HEK293 (cell line): ENCODE results near the gene SCYL1.

Experiments
- CTCF ChIA-PET: fragments of 350-600 bp; formaldehyde crosslinking; extraction: SDS; loops from one replicate; lab custom pipeline; 2021; ENCODE audit warnings: antibody characterized with exemption; lab: Yijun Ruan, JAX
- POLR2A ChIA-PET: fragments of 300-600 bp; formaldehyde crosslinking; extraction: SDS; loops from one replicate; lab custom pipeline; 2020; ENCODE audit warnings: antibody characterized with exemption, inconsistent platforms; lab: Yijun Ruan, JAX
- H3K27ac ChIP-seq: fragments of 200-500 bp; sonication (Bioruptor generic); 2 replicates; pipeline ENCODE4 v1.5.1; 2014; ENCODE audit warnings: low read depth, low read length, control low read depth, inconsistent platforms; ENCODE audit errors: extremely low read depth
- H3K36me3 ChIP-seq, 2 experiments: fragments of 200-500 bp in 1 of 2; sonication (Bioruptor generic) in 1 of 2; 1 replicate in 1 of 2; 2 replicates in 1 of 2; pipeline ENCODE4 v1.5.1; 2014 to 2017; ENCODE audit warnings: inconsistent platforms in 2 of 2, low read length in 2 of 2; ENCODE audit not compliant: control insufficient read depth in 2 of 2, insufficient read depth in 1 of 2
- H3K4me1 ChIP-seq: fragments of 200-500 bp; sonication (Bioruptor generic); 2 replicates; pipeline ENCODE4 v1.5.1; 2014; ENCODE audit warnings: mild to moderate bottlenecking, low read length, inconsistent platforms; ENCODE audit not compliant: control insufficient read depth, insufficient read depth
- H3K4me3 ChIP-seq: 2 replicates; pipeline ENCODE4 v1.5.1; 2011; ENCODE audit warnings: low read depth, mild to moderate bottlenecking, control low read depth, low read length, moderate library complexity
- H3K9me3 ChIP-seq: fragments of 200-500 bp; sonication (Bioruptor generic); 2 replicates; pipeline ENCODE4 v1.5.1; 2014; ENCODE audit warnings: low read depth, low read length, inconsistent platforms; ENCODE audit not compliant: control insufficient read depth, insufficient read depth
- ATF2 ChIP-seq: fragments of 450-650 bp; formaldehyde crosslinking; IDR thresholded peaks from 2 replicates; pipeline ENCODE4 v1.5.1; 2016; ENCODE audit warnings: missing biosample characterization, missing genetic modification characterization, low read depth
- BCL11A ChIP-seq: fragments of 450-650 bp; formaldehyde crosslinking; IDR thresholded peaks from 2 replicates; pipeline ENCODE4 v1.5.1; 2016; ENCODE audit warnings: low read depth, missing biosample characterization, missing genetic modification characterization
- GLIS1 ChIP-seq: fragments of 450-650 bp; formaldehyde crosslinking; IDR thresholded peaks from 2 replicates; pipeline ENCODE4 v1.5.1; 2016; ENCODE audit warnings: missing biosample characterization, missing genetic modification characterization
- HOXD13 ChIP-seq: sonication (generic); formaldehyde crosslinking; IDR thresholded peaks from 2 replicates; pipeline ENCODE4 v1.8.0; 2022; ENCODE audit warnings: missing genetic modification reagents, borderline replicate concordance
- PATZ1 ChIP-seq: fragments of 450-650 bp; formaldehyde crosslinking; IDR thresholded peaks from 2 replicates; pipeline ENCODE4 v1.5.1; 2016; ENCODE audit warnings: missing biosample characterization, missing genetic modification characterization
- PRDM1 ChIP-seq: fragments of 450-650 bp; formaldehyde crosslinking; IDR thresholded peaks from 2 replicates; pipeline ENCODE4; 2016; ENCODE audit warnings: missing biosample characterization, missing genetic modification characterization
- TSHZ1 ChIP-seq: fragments of 450-650 bp; formaldehyde crosslinking; IDR thresholded peaks from 2 replicates; pipeline ENCODE4 v1.5.1; 2016; ENCODE audit warnings: missing biosample characterization, missing genetic modification characterization, borderline replicate concordance
- ZBTB21 ChIP-seq: fragments of 450-650 bp; formaldehyde crosslinking; IDR thresholded peaks from 2 replicates; pipeline ENCODE4 v1.5.1; 2017; ENCODE audit warnings: missing biosample characterization, missing genetic modification characterization
- ZBTB8A ChIP-seq: fragments of 450-650 bp; formaldehyde crosslinking; IDR thresholded peaks from 2 replicates; pipeline ENCODE4 v1.5.1; 2016; ENCODE audit warnings: missing biosample characterization, missing genetic modification characterization
- ZFHX2 ChIP-seq: fragments of 450-650 bp; formaldehyde crosslinking; conservative IDR thresholded peaks from 2 replicates; pipeline ENCODE4 v1.5.1; 2016; ENCODE audit warnings: missing biosample characterization, missing genetic modification characterization
- ZNF175 ChIP-seq: fragments of 450-650 bp; formaldehyde crosslinking; IDR thresholded peaks from 2 replicates; pipeline ENCODE4 v1.5.1; 2016; ENCODE audit warnings: missing biosample characterization, missing genetic modification characterization
- ZNF24 ChIP-seq: fragments of 450-650 bp; formaldehyde crosslinking; IDR thresholded peaks from 2 replicates; pipeline ENCODE4 v1.5.1; 2016; ENCODE audit warnings: missing biosample characterization, missing genetic modification characterization
- ZNF280C ChIP-seq: fragments of 450-650 bp; formaldehyde crosslinking; IDR thresholded peaks from 2 replicates; pipeline ENCODE4 v1.5.1; 2016; ENCODE audit warnings: missing biosample characterization, missing genetic modification characterization
- ZNF341 ChIP-seq: fragments of 450-650 bp; formaldehyde crosslinking; IDR thresholded peaks from 2 replicates; pipeline ENCODE4; 2016; ENCODE audit warnings: low read depth, missing biosample characterization, missing genetic modification characterization
- ZNF600 ChIP-seq: fragments of 450-650 bp; formaldehyde crosslinking; IDR thresholded peaks from 2 replicates; pipeline ENCODE4 v1.5.1; 2016; ENCODE audit warnings: missing biosample characterization, missing genetic modification characterization
- ZNF629 ChIP-seq: fragments of 450-650 bp; formaldehyde crosslinking; IDR thresholded peaks from 2 replicates; pipeline ENCODE4 v1.5.1; 2017; ENCODE audit warnings: missing biosample characterization, missing genetic modification characterization

The SCYL1 gene

DNA sequence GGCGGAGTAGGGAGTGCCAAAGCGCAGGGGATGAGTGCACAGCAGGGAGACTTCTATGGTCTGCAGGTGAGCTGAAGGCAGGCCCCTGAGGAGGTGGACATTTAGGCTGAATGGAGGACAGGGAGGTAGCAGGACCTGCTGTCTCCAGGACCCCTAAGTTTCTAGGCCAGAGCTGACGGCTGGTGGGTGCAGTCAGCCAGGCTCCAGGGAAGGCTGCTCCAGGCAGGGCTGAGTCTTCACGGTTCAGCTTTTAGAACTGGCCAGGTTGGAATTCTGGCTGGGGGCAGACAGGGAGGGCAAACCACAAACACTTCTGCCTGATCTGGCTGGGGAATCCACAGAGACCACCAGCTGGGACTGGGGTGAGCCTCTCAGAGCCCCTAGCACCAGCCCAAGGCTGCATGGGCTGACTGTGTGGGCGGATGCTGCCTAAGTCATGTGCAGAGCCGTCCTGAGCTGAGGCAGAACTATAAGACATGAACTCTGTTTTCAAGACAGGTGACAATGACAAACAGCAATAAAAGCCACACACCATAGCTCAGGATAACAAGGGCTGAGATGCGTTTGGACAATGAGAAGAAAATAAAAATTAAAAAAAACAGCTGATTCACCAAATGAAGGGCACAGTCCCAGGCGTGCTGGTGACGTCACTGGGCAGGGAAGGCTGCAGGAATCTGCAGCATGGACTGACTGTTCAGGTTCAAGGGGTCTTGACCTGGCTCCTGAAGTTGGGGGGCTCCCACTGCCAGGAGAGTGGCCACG, 36.4 kb upstream of the SCYL1 start:
- no peaks in the 10 kb centered on the region for H3K9me3 ChIP-seq
- POLR2A ChIA-PET, result interaction anchor here (0.6 to 28.2 kb wide), 6 partner anchors 11 to 366 kb away, joined by 3 to 1129 read pairs (median 36); partner anchors contain the start of genes MALAT1 and NEAT1
- TF ChIP-seq ZFHX2 (tag by site-specific recombination), result peak; percentile 68
- no peak for TF ChIP-seq TSHZ1 (tag by site-specific recombination)
- TF ChIP-seq BCL11A (tag by site-specific recombination), result 0 out of 2 replicates have a peak, but pooled peaks have one; percentile 13
- TF ChIP-seq ZNF629 (tag by site-specific recombination), result peak; percentile 61; the same call in 1 of the 2 replicates
- TF ChIP-seq ZBTB21 (tag by site-specific recombination), result 0 out of 2 replicates have a peak, but pooled peaks have one; percentile 30
- TF ChIP-seq ZBTB8A, result peak; percentile 55; the same call in 1 of the 2 replicates
- TF ChIP-seq ZNF280C (tag by site-specific recombination), result no peak
- TF ChIP-seq ZNF175, result no peak
- TF ChIP-seq ZNF600 (tag by site-specific recombination), result peak; percentile 74
- TF ChIP-seq GLIS1 (tag by site-specific recombination), result peak; percentile 50
- TF ChIP-seq ATF2 (tag by site-specific recombination), result peak; percentile 90
- CTCF ChIA-PET, result interaction anchor here (1.0 to 4.3 kb wide), 8 partner anchors 9 to 72 kb away, joined by 3 to 17 read pairs (median 5); partner anchors contain the start of gene MALAT1
- H3K4me3 ChIP-seq, result no peak overlapping the region
- peaks cover 37% of the 10 kb centered on the region for H3K4me1 ChIP-seq
- peak overlapping the region; percentile 72 for H3K27ac ChIP-seq
- no peaks in the 10 kb centered on the region for H3K36me3 ChIP-seq

GRCh38 chr11:65489035-65489705, 35.7 kb upstream of the SCYL1 start:
- H3K27ac ChIP-seq, result peak overlapping the region; percentile 72; the same call in 1 of the 2 replicates
- H3K9me3 ChIP-seq, result no peaks in the 10 kb centered on the region
- H3K4me3 ChIP-seq, result no peak overlapping the region
- H3K4me1 ChIP-seq, result peaks cover 37% of the 10 kb centered on the region
- ChIA-PET CTCF (interaction anchor here (0.7 to 4.3 kb wide), 6 partner anchors 8 to 133 kb away, joined by 3 to 17 read pairs (median 5); partner anchors contain the start of gene MALAT1), POLR2A (interaction anchor here (0.9 to 28.2 kb wide), 5 partner anchors 12 to 67 kb away, joined by 3 to 1129 read pairs (median 63); partner anchors contain the start of genes MALAT1 and NEAT1)
- H3K36me3 ChIP-seq, result no peaks in the 10 kb centered on the region
- 0 out of 2 replicates have a peak, but pooled peaks have one; percentile 8 for TF ChIP-seq ZNF341 (tag by site-specific recombination)
- TF ChIP-seq PRDM1 (tag by site-specific recombination), result peak; percentile 43
- peak; percentile 19; the same call in 1 of the 2 replicates for TF ChIP-seq GLIS1 (tag by site-specific recombination)
- TF ChIP-seq PATZ1, result peak; percentile 50; the same call in 1 of the 2 replicates
- no peak for TF ChIP-seq ZNF24 (tag by site-specific recombination)
- TF ChIP-seq ZFHX2 (tag by site-specific recombination), result 0 out of 2 replicates have a peak, but pooled peaks have one; percentile 38
- TF ChIP-seq ZNF629 (tag by site-specific recombination), result no peak
- TF ChIP-seq HOXD13 (CRISPR knock-in tag), result no peak
